Neural progenitor cell (in vitro differentiated cells): ENCODE data around the gene LRP1-AS. TPM values are rescaled to one million over a fixed set of nuclear protein-coding genes. Genes with fewer than 3 reads are reported as not detected.
A peak's percentile ranks its signal among the peaks of the same experiment; 100 is the strongest.

Experiments
- DNase-seq: peaks from one replicate; pipeline ENCODE4 v3.0.0-alpha.2; 2016; ENCODE audit warnings: low spot score
- H2AFZ ChIP-seq: fragments of 200-600 bp; sonication (generic); replicated peaks from 2 replicates; pipeline ENCODE4 v1.6.1; 2016; ENCODE audit warnings: antibody characterized with exemption
- H3F3A ChIP-seq: fragments of 200-600 bp; sonication (generic); 2 replicates; pipeline ENCODE4 v1.6.1; 2016; ENCODE audit warnings: antibody characterized with exemption, low read depth
- H3K27ac ChIP-seq: fragments of 200-600 bp; sonication (generic); 2 replicates; pipeline ENCODE4 v1.5.1; 2016; ENCODE audit warnings: mild to moderate bottlenecking
- H3K27me3 ChIP-seq: fragments of 200-600 bp; sonication (generic); 2 replicates; pipeline ENCODE4 v1.6.1; 2016; ENCODE audit warnings: mild to moderate bottlenecking, moderate library complexity
- H3K36me3 ChIP-seq: fragments of 200-600 bp; sonication (generic); 2 replicates; pipeline ENCODE4 v1.5.1; 2016
- H3K4me1 ChIP-seq: fragments of 200-600 bp; sonication (generic); 2 replicates; pipeline ENCODE4 v1.6.1; 2016; ENCODE audit warnings: mixed run types
- H3K4me2 ChIP-seq: fragments of 200-600 bp; sonication (generic); 2 replicates; pipeline ENCODE4 v1.6.1; 2016
- H3K4me3 ChIP-seq: fragments of 200-600 bp; sonication (generic); 2 replicates; pipeline ENCODE4 v1.5.1; 2016
- H3K79me2 ChIP-seq: fragments of 200-600 bp; sonication (generic); 2 replicates; pipeline ENCODE4 v1.6.1; 2016; ENCODE audit warnings: low read depth
- H3K9ac ChIP-seq: fragments of 200-600 bp; sonication (generic); 2 replicates; pipeline ENCODE4 v1.6.1; 2016
- H3K9me3 ChIP-seq: fragments of 200-600 bp; sonication (generic); 2 replicates; pipeline ENCODE4 v1.5.1; 2016; ENCODE audit warnings: low read depth
- H4K20me1 ChIP-seq: fragments of 200-600 bp; sonication (generic); 2 replicates; pipeline ENCODE4 v1.6.1; 2016; ENCODE audit warnings: low read depth
- H3K27ac Mint-ChIP-seq: 3 replicates; pipeline ENCODE4 v1.8.0; 2021; ENCODE audit warnings: mixed read lengths
- H3K27me3 Mint-ChIP-seq: 2 replicates; pipeline ENCODE4 v1.8.0; 2022; ENCODE audit warnings: low read depth, mild to moderate bottlenecking, inconsistent platforms, moderate library complexity, mixed read lengths; ENCODE audit not compliant: insufficient read depth
- H3K36me3 Mint-ChIP-seq: 3 replicates; pipeline ENCODE4 v1.8.0; 2021; ENCODE audit warnings: mixed read lengths
- H3K4me1 Mint-ChIP-seq: 3 replicates; pipeline ENCODE4 v1.8.0; 2021; ENCODE audit warnings: mixed read lengths
- H3K4me3 Mint-ChIP-seq: 3 replicates; pipeline ENCODE4 v1.8.0; 2021; ENCODE audit warnings: mild to moderate bottlenecking, moderate library complexity, mixed read lengths
- H3K9me3 Mint-ChIP-seq: 3 replicates; pipeline ENCODE4 v1.8.0; 2020; ENCODE audit warnings: mixed read lengths
- CTCF ChIP-seq: fragments of 200-600 bp; sonication (generic); IDR thresholded peaks from 2 replicates; pipeline ENCODE4 v1.5.1; 2017; ENCODE audit warnings: antibody characterized with exemption, mild to moderate bottlenecking
- EZH2 ChIP-seq: fragments of 200-600 bp; sonication (generic); IDR thresholded peaks from 2 replicates; pipeline ENCODE4 v1.6.1; 2017; ENCODE audit warnings: antibody characterized with exemption, mild to moderate bottlenecking, moderate library complexity
- EZH2phosphoT487 ChIP-seq: fragments of 200-600 bp; sonication (generic); IDR thresholded peaks from 2 replicates; pipeline ENCODE4 v1.6.1; 2017; ENCODE audit warnings: antibody characterized with exemption
- total RNA-seq: library from RNA; depleted of rRNA; stranded (reverse); fragments of >200 nt; gene quantifications from 2 replicates; pipeline ENCODE4 v1.2.3, GENCODE V29; 2015; ENCODE audit warnings: low replicate concordance

Gene LRP1-AS
- total RNA-seq, 1 donor from 2014 or later, result not detected

- Histone ChIP-seq H3K4me3 (no peak overlapping the region), H3F3A (no peaks in the 10 kb centered on the region), H4K20me1 (no peaks in the 10 kb centered on the region), H3K79me2 (peaks cover 2% of the 10 kb centered on the region), H3K27me3 (no peaks in the 10 kb centered on the region), H3K36me3 (no peaks in the 10 kb centered on the region), H3K9ac (no peak overlapping the region), H2AFZ (no peak overlapping the region), H3K9me3 (no peaks in the 10 kb centered on the region), H3K27ac (no peak overlapping the region), H3K4me1 (peaks cover 2% of the 10 kb centered on the region), H3K4me2 (no peak overlapping the region)
- Mint-ChIP-seq H3K27ac (no peak overlapping the region), H3K36me3 (peaks cover 4% of the 10 kb centered on the region), H3K27me3 (peaks cover 14% of the 10 kb centered on the region), H3K4me1 (peaks cover 21% of the 10 kb centered on the region), H3K9me3 (peaks cover under 1% of the 10 kb centered on the region), H3K4me3 (no peak overlapping the region)
- no peak for TF ChIP-seq CTCF
- TF ChIP-seq EZH2, result no peak
- TF ChIP-seq EZH2phosphoT487, result no peak
- DNase-seq, result no peak
Measured at GRCh38 chr12:57104292-57104910, 43.0 kb downstream of the LRP1-AS start.

GRCh38 chr12:57103856-57104255, 43.6 kb downstream of the LRP1-AS start:
- no peak for DNase-seq
- TF ChIP-seq CTCF (no peak), EZH2 (no peak), EZH2phosphoT487 (no peak)
- Histone ChIP-seq H3K4me3 (no peak overlapping the region), H3K27me3 (no peaks in the 10 kb centered on the region), H3K9me3 (no peaks in the 10 kb centered on the region), H3F3A (no peaks in the 10 kb centered on the region), H3K79me2 (no peaks in the 10 kb centered on the region), H3K4me2 (no peak overlapping the region), H4K20me1 (no peaks in the 10 kb centered on the region), H3K36me3 (no peaks in the 10 kb centered on the region), H3K9ac (no peak overlapping the region), H3K4me1 (no peaks in the 10 kb centered on the region), H3K27ac (no peak overlapping the region), H2AFZ (no peak overlapping the region)
- no peak overlapping the region for H3K27ac Mint-ChIP-seq
- H3K9me3 Mint-ChIP-seq, result no peaks in the 10 kb centered on the region
- H3K4me3 Mint-ChIP-seq, result no peak overlapping the region
- peaks cover 14% of the 10 kb centered on the region for H3K27me3 Mint-ChIP-seq
- peaks cover 4% of the 10 kb centered on the region for H3K36me3 Mint-ChIP-seq
- H3K4me1 Mint-ChIP-seq, result peaks cover 18% of the 10 kb centered on the region

GRCh38 chr12:57101892-57102695, 45.3 kb downstream of the LRP1-AS start:
- Mint-ChIP-seq H3K4me3 (peak overlapping the region; percentile 46), H3K9me3 (no peaks in the 10 kb centered on the region), H3K27ac (peak overlapping the region; percentile 79), H3K36me3 (peaks cover 7% of the 10 kb centered on the region), H3K4me1 (peaks cover 15% of the 10 kb centered on the region), H3K27me3 (peaks cover 11% of the 10 kb centered on the region)
- Histone ChIP-seq H3K27me3 (no peaks in the 10 kb centered on the region), H3K9ac (no peak overlapping the region), H3K27ac (no peak overlapping the region), H2AFZ (no peak overlapping the region), H3K9me3 (no peaks in the 10 kb centered on the region), H4K20me1 (no peaks in the 10 kb centered on the region), H3F3A (no peaks in the 10 kb centered on the region), H3K36me3 (no peaks in the 10 kb centered on the region), H3K4me1 (no peaks in the 10 kb centered on the region), H3K79me2 (no peaks in the 10 kb centered on the region), H3K4me3 (no peak overlapping the region), H3K4me2 (no peak overlapping the region)
- TF ChIP-seq CTCF (no peak), EZH2 (no peak), EZH2phosphoT487 (no peak)
- DNase-seq, result no peak
